GM18873 (cell line): Measurements from ENCODE around the gene TCF25.
"Not testable (repeated sequence)": the region's sequence is repeated elsewhere in the genome, so short reads cannot be mapped to it uniquely, and the experiment has no call there.

ENCODE experiments used
- ATAC-seq: cut with Tn5 transposase; IDR thresholded peaks from one replicate; pipeline ENCODE4 v1.9.1; 2021; ENCODE audit warnings: mild to moderate bottlenecking, moderate library complexity, moderate number of reproducible peaks; ENCODE audit not compliant: unreplicated experiment, low FRiP score

TCF25 gene

GRCh38 chr16:89873972-89874689 is 739 bp downstream of the TCF25 start:
- peak; percentile 48 for ATAC-seq

DNA sequence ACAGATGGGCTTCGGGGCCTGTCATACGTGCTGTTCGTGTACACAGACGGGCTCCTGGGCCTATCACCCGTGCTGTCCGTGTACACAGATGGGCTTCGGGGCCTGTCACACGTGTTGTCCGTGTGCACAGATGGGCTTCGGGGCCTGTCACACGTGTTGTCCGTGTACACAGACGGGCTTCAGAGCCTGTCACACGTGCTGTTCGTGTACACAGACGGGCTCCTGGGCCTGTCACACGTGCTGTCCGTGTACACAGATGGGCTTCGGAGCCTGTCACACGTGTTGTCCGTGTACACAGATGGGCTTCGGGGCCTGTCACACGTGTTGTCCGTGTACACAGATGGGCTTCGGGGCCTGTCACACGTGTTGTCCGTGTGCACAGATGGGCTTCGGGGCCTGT is 5.7 kb downstream of the TCF25 start:
- ATAC-seq: not testable (repeated sequence)

- no peak for ATAC-seq
Observed at GRCh38 chr16:89880477-89881367, 7.3 kb downstream of the TCF25 start.

GRCh38 chr16:89881368-89881730 is 8.0 kb downstream of the TCF25 start:
- ATAC-seq: no peak

- ATAC-seq: no peak
Observed at GRCh38 chr16:89883346-89884040, 10.1 kb downstream of the TCF25 start.

GRCh38 chr16:89884041-89884421 is 10.6 kb downstream of the TCF25 start:
- no peak for ATAC-seq

- no peak for ATAC-seq
Observed at GRCh38 chr16:89887243-89887642, 13.9 kb downstream of the TCF25 start.

DNA sequence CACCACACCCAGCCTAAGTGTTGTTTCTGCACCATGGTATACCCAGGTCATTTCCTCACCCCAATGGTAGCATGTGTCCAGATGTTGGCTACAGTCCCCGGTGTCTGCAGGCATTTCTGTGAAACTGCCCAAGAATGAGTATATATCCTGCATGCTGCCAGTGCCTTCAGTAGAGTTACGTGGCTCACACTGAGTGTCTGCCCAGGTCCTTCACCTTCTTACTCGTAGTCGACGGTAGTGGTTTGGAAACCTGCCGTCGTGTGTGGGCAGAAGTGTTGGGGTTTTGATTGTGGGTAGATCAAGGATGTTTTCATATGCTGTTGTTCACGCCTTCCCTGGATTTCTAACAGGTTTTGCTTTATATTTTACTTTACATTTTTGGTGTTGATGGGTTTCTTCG is 16.8 kb downstream of the TCF25 start:
- no peak for ATAC-seq

DNA sequence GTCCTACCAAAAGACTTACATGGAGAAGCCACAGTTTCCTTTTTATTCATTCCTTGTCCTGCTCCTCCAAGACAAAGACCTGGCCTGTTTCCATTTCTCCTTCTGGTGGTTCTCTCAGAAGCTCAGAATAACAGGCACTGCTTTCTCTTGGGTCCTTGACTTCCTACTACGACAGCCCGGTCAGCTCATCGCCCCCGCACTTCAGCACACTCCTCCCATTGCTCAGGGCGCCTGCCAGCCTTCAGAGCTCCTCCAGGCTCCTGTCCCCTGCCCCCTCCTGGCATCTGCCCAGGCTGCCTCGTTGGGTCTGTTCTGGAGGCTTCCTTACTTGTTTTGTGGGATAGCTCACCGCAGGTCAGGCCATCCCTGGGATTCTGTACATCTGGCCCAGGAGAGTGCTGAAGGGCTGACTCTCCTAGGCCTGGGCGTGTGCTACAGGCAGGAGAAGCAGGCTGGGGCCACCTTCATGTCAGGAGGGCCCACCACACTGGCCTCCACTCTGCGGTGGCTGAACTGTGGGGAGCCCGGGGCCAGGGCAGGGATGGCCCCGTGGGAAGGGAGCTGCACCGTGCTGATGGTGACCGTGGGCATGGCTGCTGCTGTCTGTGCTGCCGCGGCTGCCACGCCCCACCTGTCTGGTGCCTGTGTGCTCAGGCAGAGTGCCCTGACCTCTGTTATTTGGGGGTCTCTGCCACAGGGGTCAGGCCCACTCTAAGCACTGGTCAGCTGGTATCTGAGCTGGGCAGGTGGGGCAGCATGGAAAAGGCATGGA is 17.7 kb downstream of the TCF25 start:
- ATAC-seq: no peak

DNA sequence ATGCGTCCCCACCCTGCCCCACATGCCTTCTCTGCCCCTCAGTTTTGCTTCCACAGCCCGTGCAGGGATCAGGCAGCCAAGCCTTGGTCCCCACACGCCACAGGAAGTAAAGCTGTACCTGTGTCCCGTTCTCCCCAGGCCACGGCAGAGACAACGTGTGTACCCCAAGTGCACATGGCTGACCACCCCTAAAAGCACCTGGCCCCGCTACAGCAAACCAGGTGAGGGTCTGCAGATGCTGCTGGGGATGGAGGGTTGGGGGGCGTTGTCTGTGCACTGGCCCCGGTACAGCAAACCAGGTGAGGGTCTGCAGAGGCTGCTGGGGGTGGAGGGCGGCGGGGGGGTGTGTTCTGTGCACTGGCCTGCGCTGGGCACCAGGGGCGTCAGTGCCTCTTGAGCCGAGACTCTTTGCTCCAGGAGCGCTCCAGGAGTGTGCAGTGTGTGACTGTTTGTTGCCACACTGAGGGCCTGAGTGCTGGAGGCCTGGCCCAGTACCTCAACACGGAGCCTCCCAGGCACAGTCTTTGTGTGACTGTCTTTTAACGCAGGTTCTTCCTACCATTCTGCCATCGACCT is 18.8 kb downstream of the TCF25 start:
- ATAC-seq: no peak

GRCh38 chr16:89892635-89893034 is 19.2 kb downstream of the TCF25 start:
- ATAC-seq: no peak

DNA sequence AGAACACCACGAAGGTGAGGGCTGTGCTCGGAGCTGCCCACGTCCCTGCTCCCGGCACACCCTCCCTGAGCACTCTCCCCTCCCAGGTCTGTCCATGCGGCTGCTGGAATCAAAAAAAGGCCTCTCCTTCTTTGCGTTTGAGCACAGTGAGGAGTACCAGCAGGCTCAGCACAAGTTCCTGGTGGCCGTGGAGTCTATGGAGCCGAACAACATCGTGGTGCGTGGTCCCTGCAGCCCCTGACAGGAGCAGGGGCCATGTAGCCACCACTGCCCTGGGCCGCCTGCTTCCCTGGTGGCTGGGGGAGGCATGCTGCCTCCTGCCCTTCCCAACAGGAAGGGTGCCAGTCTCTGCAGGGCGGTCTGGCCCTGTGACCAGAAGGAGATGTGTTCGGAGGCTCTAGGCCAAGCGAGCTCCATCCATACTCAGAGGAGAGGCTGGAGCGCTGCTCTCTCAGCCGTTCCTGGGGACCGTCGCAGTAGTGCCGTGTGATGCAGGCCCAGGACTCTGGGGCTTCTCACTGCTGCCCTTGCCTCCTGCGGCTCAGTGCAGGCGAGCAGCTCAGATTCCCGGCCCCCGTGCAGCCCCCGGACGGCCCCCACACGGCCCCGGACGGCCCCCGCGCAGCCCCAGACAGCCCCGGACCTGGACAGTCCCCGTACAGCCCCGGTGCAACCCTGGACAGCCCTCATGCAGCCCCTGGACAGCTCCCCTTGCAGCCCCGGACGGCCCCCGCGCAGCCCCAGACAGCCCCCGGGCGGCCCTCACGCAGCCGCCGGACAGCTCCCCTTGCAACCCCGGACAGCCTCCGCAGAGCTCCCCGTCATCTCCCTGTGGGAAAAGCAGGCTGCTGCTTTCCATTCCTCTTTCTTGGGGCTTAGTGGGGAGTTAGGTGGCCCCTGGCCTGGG is 20.5 kb downstream of the TCF25 start:
- no peak for ATAC-seq

GRCh38 chr16:89895482-89896250 is 22.3 kb downstream of the TCF25 start:
- ATAC-seq: no peak

DNA sequence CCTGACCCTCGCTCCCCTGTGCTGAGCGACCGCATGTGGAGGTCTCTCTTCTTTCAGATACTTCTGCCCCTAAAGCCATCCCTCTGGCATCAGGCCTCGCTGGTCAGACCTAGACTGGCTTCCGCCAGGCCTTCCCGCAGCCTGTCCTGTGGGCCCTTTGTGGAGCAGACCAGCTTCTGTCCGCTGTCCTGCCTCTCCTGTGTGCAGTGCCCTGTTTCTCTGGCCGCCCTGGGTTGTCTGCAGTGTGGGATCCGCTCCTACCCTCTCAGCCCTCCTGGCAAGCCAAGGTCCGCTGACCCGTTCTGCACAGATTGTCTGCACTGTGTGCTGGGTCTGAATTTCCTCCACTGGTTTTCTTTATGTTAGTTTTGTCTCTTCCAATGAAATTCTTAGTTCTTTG is 23.8 kb downstream of the TCF25 start:
- no peak for ATAC-seq

DNA sequence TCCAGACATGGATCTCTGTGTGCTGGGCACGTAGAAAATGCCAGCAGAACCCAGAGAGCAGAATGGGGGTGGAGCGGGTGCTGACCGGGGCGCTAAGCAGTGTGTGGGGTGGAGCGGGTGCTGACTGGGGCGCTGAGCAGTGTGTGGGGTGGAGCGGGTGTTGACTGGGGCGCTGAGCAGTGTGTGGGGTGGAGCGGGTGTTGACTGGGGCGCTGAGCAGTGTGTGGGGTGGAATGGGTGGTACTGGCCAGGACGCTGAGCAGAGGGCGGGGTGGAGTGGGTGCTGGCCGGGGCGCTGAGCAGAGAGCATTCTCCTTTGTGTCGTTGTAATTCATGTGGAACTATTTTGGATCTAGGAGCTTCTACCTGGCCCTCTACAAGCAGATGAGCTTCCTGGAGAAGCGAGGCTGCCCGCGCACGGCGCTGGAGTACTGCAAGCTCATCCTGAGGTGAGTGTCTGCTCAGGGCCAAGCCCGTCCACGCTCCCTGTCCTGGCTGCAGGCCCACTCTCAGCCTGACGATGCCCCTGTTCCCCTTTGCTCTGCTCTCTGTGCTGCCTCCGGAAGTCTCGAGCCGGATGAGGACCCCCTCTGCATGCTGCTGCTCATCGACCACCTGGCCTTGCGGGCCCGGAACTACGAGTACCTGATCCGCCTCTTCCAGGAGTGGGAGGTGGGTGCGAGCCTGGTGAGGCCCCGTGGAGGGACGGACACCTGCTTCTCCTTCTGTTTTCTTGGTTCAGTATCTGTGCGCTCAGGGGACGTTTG is 25.0 kb downstream of the TCF25 start:
- ATAC-seq: no peak

GRCh38 chr16:89899879-89900481 is 26.6 kb downstream of the TCF25 start:
- ATAC-seq: no peak

DNA sequence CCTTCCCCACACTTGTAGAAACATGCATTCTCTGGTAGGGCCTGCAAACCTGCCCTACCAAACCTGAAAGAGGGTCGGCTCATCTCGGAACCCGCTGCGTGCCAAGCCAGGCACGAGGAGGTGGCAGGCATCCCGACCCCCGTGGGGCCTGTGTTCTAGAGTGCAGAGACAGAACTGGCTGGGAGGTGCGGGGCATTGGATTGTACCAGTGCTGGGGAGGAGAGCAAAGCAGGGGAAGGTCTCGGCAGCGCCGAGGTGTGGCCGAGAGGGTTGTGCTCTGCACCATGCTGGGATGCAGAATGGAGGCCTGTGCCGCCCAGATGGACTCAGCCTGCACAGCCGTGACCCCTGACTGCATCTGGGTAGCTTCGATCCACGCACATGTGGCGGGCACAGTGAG is 27.5 kb downstream of the TCF25 start:
- no peak for ATAC-seq
